GM19035 (cell line): ENCODE results near the gene PGA4.

ENCODE experiments used
- ATAC-seq: cut with Tn5 transposase; IDR thresholded peaks from one replicate; pipeline ENCODE4 v1.9.1; 2021; ENCODE audit not compliant: unreplicated experiment

The PGA4 gene

DNA sequence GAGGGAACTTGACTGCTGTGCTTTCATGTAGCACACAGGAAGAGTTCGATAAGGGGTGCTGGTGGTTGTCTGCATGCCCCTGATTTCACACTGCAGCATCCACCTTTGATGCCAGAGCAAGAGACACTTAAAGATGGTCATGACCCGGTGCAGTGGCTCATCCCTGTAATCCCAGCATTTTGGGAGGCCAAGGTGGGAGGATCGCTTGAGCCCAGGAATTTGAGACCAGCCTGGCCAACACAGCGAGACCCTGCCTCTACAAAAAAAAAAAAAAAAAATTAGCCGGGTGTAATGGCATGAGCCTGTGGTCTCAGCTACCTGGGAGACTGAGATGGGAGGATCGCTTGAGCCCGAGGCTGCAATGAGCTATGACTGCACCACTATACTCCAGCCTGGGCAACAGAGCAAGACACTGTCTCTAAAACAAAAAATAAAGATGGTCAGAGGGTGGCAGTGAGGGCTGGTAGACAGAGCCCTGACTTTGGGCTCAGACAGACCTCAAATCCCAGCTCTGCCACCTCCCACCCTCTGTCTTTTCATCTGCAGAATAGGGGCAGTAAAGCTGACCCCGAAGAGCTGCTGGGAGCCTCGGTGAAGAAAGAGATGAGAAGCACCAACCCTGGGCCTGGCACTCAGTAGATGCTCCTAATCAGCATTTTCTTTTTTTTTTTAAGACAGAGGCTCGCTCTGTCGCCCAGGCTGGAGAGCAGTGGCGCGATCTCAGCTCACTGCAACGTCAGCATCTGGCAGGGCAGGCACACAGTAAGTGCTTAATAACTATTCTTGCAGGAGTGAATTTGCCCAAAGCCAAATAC, 55.2 kb downstream of the PGA4 start:
- no peak for ATAC-seq

GRCh38 chr11:61278001-61278470, 55.9 kb downstream of the PGA4 start:
- ATAC-seq = no peak

- ATAC-seq = no peak
Measured at GRCh38 chr11:61279934-61280659, 58.0 kb downstream of the PGA4 start.

GRCh38 chr11:61280883-61281580, 58.9 kb downstream of the PGA4 start:
- ATAC-seq = no peak
